Astrocyte (in vitro differentiated cells and primary cell): ENCODE measurements around the gene FXYD7.

Experiments used
- EZH2 ChIP-seq: IDR thresholded peaks from 2 replicates; pipeline ENCODE4 v1.6.1; 2012; ENCODE audit warnings: mild to moderate bottlenecking, low read length, inconsistent platforms; ENCODE audit not compliant: insufficient read depth
- TF ChIP-seq, protein P1 (sequence below): IDR thresholded peaks from 2 replicates; pipeline ENCODE4 v1.5.1; 2011; ENCODE audit warnings: low read depth, mild to moderate bottlenecking, inconsistent platforms, low read length, moderate library complexity; ENCODE audit not compliant: insufficient read depth

- TF ChIP-seq, protein P1, sequence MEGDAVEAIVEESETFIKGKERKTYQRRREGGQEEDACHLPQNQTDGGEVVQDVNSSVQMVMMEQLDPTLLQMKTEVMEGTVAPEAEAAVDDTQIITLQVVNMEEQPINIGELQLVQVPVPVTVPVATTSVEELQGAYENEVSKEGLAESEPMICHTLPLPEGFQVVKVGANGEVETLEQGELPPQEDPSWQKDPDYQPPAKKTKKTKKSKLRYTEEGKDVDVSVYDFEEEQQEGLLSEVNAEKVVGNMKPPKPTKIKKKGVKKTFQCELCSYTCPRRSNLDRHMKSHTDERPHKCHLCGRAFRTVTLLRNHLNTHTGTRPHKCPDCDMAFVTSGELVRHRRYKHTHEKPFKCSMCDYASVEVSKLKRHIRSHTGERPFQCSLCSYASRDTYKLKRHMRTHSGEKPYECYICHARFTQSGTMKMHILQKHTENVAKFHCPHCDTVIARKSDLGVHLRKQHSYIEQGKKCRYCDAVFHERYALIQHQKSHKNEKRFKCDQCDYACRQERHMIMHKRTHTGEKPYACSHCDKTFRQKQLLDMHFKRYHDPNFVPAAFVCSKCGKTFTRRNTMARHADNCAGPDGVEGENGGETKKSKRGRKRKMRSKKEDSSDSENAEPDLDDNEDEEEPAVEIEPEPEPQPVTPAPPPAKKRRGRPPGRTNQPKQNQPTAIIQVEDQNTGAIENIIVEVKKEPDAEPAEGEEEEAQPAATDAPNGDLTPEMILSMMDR = no peak
- no peak for TF ChIP-seq EZH2
Measured at GRCh38 chr19:35127871-35128270, 15.2 kb upstream of the FXYD7 start.
